PC-9 (cell line): ENCODE data around the gene PRCD. TPM values are rescaled to one million over a fixed set of nuclear protein-coding genes. Genes with fewer than 3 reads are reported as not detected.

Experiments used
- BruUV-seq: library from RNA; stranded (reverse); fragments of 400-500 nt; replicated peaks from 2 replicates; lab custom pipeline; 2021; lab: Mats Ljungman, UMichigan
- CTCF ChIA-PET: fragments of 300-600 bp; sonication (Branson Sonifier 250); formaldehyde crosslinking; loops from one replicate; lab custom pipeline; 2022; ENCODE audit warnings: antibody characterized with exemption; lab: Charles Lee
- POLR2A ChIA-PET: fragments of 300-600 bp; sonication (Branson Sonifier 250); formaldehyde crosslinking; loops from one replicate; lab custom pipeline; 2022; ENCODE audit warnings: antibody characterized with exemption; ENCODE audit not compliant: unreplicated experiment; lab: Charles Lee
- DNase-seq, 2 experiments: peaks; one replicate each; pipeline versions ENCODE4 v3.0.0 to v3.0.0-alpha.2; 2015 to 2022; ENCODE audit warnings: mixed read lengths in 1 of 2
- H2AFZ ChIP-seq: fragments of 200-600 bp; sonication (generic); 2 replicates; pipeline ENCODE4 v1.8.1; 2017; ENCODE audit warnings: antibody characterized with exemption
- H3F3A ChIP-seq: fragments of 200-600 bp; sonication (generic); 2 replicates; pipeline ENCODE4 v1.8.1; 2017; ENCODE audit warnings: antibody characterized with exemption, mild to moderate bottlenecking, low read depth; ENCODE audit not compliant: insufficient read depth
- H3K27ac ChIP-seq: fragments of 200-600 bp; sonication (generic); 2 replicates; pipeline ENCODE4 v1.6.1; 2016; ENCODE audit warnings: mixed run types
- H3K27me3 ChIP-seq: fragments of 200-600 bp; sonication (generic); 2 replicates; pipeline ENCODE4 v1.6.1; 2016; ENCODE audit warnings: low read depth, mixed run types; ENCODE audit not compliant: insufficient read depth
- H3K36me3 ChIP-seq: fragments of 200-600 bp; sonication (generic); 2 replicates; pipeline ENCODE4 v1.6.1; 2016; ENCODE audit warnings: low read depth, mixed run types
- H3K4me1 ChIP-seq: fragments of 200-600 bp; sonication (generic); replicated peaks from 2 replicates; pipeline ENCODE4 v1.6.1; 2016; ENCODE audit warnings: mixed run types; ENCODE audit not compliant: insufficient read depth
- H3K4me2 ChIP-seq: fragments of 200-600 bp; sonication (generic); 2 replicates; pipeline ENCODE4 v1.6.1; 2017; ENCODE audit warnings: mixed run types
- H3K4me3 ChIP-seq: fragments of 200-600 bp; sonication (generic); 2 replicates; pipeline ENCODE4 v1.6.1; 2016; ENCODE audit warnings: mixed run types
- H3K79me2 ChIP-seq: fragments of 200-600 bp; sonication (generic); 2 replicates; pipeline ENCODE4 v1.6.1; 2017; ENCODE audit warnings: low read depth, mixed run types
- H3K9me2 ChIP-seq: fragments of 200-600 bp; sonication (generic); 2 replicates; pipeline ENCODE4 v1.8.1; 2017; ENCODE audit warnings: mild to moderate bottlenecking; ENCODE audit not compliant: insufficient read depth
- H3K9me3 ChIP-seq: fragments of 200-600 bp; sonication (generic); 2 replicates; pipeline ENCODE4 v1.8.1; 2016; ENCODE audit warnings: low read depth; ENCODE audit not compliant: insufficient read depth
- H4K20me1 ChIP-seq: fragments of 200-600 bp; sonication (generic); 2 replicates; pipeline ENCODE4 v1.8.1; 2017; ENCODE audit not compliant: insufficient read depth
- EZH2 ChIP-seq: fragments of 200-600 bp; sonication (generic); IDR thresholded peaks from 2 replicates; pipeline ENCODE4 v1.8.0; 2017; ENCODE audit warnings: antibody characterized with exemption, low read depth
- intact Hi-C: fragments of 100-400 bp; cut with micrococcal nuclease; formaldehyde crosslinking; loops from one replicate; pipeline ENCODE4 v1.10.0; 2022; ENCODE audit not compliant: unreplicated experiment
- total RNA-seq: library from RNA; stranded (reverse); gene quantifications from 2 replicates; pipeline ENCODE4 v1.2.3, GENCODE V29; 2021
- TF ChIP-seq, protein P1 (sequence below): fragments of 200-600 bp; sonication (generic); conservative IDR thresholded peaks from 2 replicates; pipeline ENCODE4 v1.6.1; 2017; ENCODE audit warnings: mixed run types, antibody characterized with exemption, mild to moderate bottlenecking, moderate library complexity

PRCD gene
- total RNA-seq, 1 experiment from 2014 or later = 2.7 TPM

DNA sequence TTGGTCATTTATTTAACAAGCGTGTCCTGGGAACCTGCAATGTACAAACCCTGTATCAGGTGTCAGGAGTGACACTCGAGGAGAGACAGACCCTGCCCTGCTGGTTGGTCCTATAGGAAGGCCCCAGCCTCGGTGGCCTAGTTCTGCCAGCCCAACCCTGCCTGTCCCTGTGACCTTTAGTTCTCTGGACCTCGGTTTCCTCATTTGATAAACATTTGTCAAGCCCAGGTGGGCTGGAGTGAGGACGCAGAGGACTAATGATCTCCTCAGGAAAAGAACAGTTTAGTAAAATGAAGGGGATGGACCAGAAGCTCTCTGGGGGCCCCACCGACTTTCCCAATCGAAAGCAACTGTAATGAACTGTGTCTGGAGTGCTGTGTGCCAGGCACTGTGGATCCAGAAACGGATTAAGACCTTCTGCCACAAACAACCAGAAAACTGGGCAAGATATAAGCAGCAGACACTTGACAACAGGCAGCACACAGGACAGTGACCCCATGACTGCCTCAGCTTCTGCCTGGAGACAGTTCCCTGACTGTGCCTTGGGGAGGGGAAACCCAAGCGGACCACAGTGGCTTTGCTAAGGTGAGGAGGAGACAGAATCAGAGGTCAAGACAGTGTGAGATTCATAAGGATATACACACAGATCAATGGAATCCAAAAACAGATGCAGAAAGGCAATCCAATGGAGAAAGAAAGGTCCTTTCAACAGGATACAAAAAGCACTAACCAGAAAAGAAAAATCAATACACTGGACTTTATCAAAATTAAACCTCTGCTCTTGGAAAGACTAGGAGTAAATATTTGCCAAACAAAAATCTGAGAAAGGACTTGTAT is 8.8 kb downstream of the PRCD start:
- no TSS peak for BruUV-seq
- H3F3A ChIP-seq = peaks cover 18% of the 10 kb centered on the region
- peaks cover 15% of the 10 kb centered on the region for H3K4me1 ChIP-seq
- H4K20me1 ChIP-seq = no peaks in the 10 kb centered on the region
- intact Hi-C loops = no loop called here
- no peaks in the 10 kb centered on the region for H3K9me3 ChIP-seq
- TF ChIP-seq EZH2 = no peak
- TF ChIP-seq, protein P1, sequence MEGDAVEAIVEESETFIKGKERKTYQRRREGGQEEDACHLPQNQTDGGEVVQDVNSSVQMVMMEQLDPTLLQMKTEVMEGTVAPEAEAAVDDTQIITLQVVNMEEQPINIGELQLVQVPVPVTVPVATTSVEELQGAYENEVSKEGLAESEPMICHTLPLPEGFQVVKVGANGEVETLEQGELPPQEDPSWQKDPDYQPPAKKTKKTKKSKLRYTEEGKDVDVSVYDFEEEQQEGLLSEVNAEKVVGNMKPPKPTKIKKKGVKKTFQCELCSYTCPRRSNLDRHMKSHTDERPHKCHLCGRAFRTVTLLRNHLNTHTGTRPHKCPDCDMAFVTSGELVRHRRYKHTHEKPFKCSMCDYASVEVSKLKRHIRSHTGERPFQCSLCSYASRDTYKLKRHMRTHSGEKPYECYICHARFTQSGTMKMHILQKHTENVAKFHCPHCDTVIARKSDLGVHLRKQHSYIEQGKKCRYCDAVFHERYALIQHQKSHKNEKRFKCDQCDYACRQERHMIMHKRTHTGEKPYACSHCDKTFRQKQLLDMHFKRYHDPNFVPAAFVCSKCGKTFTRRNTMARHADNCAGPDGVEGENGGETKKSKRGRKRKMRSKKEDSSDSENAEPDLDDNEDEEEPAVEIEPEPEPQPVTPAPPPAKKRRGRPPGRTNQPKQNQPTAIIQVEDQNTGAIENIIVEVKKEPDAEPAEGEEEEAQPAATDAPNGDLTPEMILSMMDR = no peak
- H3K79me2 ChIP-seq = no peaks in the 10 kb centered on the region
- no peaks in the 10 kb centered on the region for H3K27me3 ChIP-seq
- ChIA-PET CTCF (no interaction called here), POLR2A (interaction anchor here (0.7 kb wide), 1 partner anchor 8 kb away, joined by 4 read pairs; no protein-coding TSS in a partner anchor)
- DNase-seq = no peak
- no peak overlapping the region for H3K4me3 ChIP-seq
- no peaks in the 10 kb centered on the region for H3K9me2 ChIP-seq
- no peak overlapping the region for H3K4me2 ChIP-seq
- no peaks in the 10 kb centered on the region for H3K36me3 ChIP-seq
- H3K27ac ChIP-seq = no peak overlapping the region
- no peak overlapping the region for H2AFZ ChIP-seq

DNA sequence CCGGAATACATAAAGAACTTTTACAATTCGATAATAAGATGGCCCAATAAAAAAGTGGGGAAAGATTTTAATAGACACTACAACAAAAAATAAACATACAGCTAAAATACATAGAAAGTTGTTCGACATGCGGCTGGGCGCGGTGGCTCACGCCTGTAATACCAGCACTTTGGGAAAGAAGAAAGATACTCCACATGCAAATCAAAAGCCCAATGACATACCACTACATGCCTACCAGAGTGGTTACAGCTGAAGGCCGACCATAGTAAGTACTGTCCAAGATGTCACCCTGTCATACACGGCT is 9.3 kb downstream of the PRCD start:
- TF ChIP-seq, protein P1 = no peak
- no peak for TF ChIP-seq EZH2
- Histone ChIP-seq H3F3A (peaks cover 18% of the 10 kb centered on the region), H3K27ac (no peak overlapping the region), H3K4me3 (no peak overlapping the region), H3K4me1 (peaks cover 15% of the 10 kb centered on the region), H3K4me2 (no peak overlapping the region), H2AFZ (no peak overlapping the region), H3K9me2 (no peaks in the 10 kb centered on the region), H4K20me1 (no peaks in the 10 kb centered on the region), H3K36me3 (no peaks in the 10 kb centered on the region), H3K79me2 (no peaks in the 10 kb centered on the region), H3K9me3 (no peaks in the 10 kb centered on the region), H3K27me3 (no peaks in the 10 kb centered on the region)
- no peak for DNase-seq
- no TSS peak for BruUV-seq
- ChIA-PET CTCF (no interaction called here), POLR2A (interaction anchor here (0.7 kb wide), 2 partner anchors 9 to 96 kb away, joined by 4 read pairs; no protein-coding TSS in a partner anchor)
- intact Hi-C loops = no loop called here

DNA sequence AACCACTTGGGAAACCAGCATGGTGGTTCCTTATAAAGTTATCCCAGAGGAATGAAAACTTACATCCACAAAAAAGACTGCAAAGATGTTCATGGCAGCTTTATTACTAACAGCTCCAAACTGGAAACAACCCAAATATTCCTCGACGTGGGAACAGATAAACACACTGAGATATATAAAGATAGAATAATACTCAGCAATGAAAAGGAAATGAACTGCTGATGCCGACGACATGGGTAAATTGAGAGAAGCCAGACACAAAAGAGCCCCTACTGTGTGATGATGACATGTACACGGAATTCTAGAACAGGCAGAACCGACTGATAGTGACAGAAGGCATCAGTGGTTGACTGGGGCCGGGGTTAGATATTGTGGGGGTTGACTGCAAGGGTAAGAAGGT is 9.7 kb downstream of the PRCD start:
- Histone ChIP-seq H3K4me2 (no peak overlapping the region), H3K79me2 (no peaks in the 10 kb centered on the region), H3K27ac (no peak overlapping the region), H3K9me2 (no peaks in the 10 kb centered on the region), H3K36me3 (no peaks in the 10 kb centered on the region), H3K4me3 (no peak overlapping the region), H3K9me3 (no peaks in the 10 kb centered on the region), H3F3A (peaks cover 18% of the 10 kb centered on the region), H3K27me3 (no peaks in the 10 kb centered on the region), H3K4me1 (peaks cover 15% of the 10 kb centered on the region), H4K20me1 (no peaks in the 10 kb centered on the region), H2AFZ (no peak overlapping the region)
- POLR2A ChIA-PET = interaction anchor here (0.7 kb wide), 2 partner anchors 9 to 96 kb away, joined by 4 read pairs; no protein-coding TSS in a partner anchor
- DNase-seq = no peak
- TF ChIP-seq, protein P1 = no peak
- TF ChIP-seq EZH2 = no peak
- CTCF ChIA-PET = no interaction called here
- BruUV-seq = no TSS peak
- intact Hi-C loops = no loop called here
